HEK293 (cell line): ENCODE results near the gene USP6NL.

Experiments used
- KLF10 ChIP-seq: fragments of 450-650 bp; IDR thresholded peaks from 2 replicates; pipeline ENCODE4 v1.5.1; 2018; ENCODE audit warnings: missing biosample characterization, mild to moderate bottlenecking, missing genetic modification characterization
- MZF1 ChIP-seq: fragments of 450-650 bp; formaldehyde crosslinking; IDR thresholded peaks from 2 replicates; pipeline ENCODE4 v1.5.1; 2017; ENCODE audit warnings: missing biosample characterization, missing genetic modification characterization, borderline replicate concordance
- TRIM28 ChIP-seq: IDR thresholded peaks from 2 replicates; pipeline ENCODE4 v1.6.1; 2011; ENCODE audit warnings: low read length, control low read depth, borderline replicate concordance
- WT1 ChIP-seq: fragments of 450-650 bp; formaldehyde crosslinking; IDR thresholded peaks from 2 replicates; pipeline ENCODE4 v1.5.1; 2016; ENCODE audit warnings: missing biosample characterization, missing genetic modification characterization
- YY1 ChIP-seq: fragments of 450-650 bp; formaldehyde crosslinking; IDR thresholded peaks from 2 replicates; pipeline ENCODE4 v1.5.1; 2018; ENCODE audit warnings: missing biosample characterization, missing genetic modification characterization
- YY2 ChIP-seq: fragments of 450-650 bp; formaldehyde crosslinking; IDR thresholded peaks from 2 replicates; pipeline ENCODE4 v1.5.1; 2016; ENCODE audit warnings: missing biosample characterization, missing genetic modification characterization
- ZBTB10 ChIP-seq: fragments of 450-650 bp; formaldehyde crosslinking; IDR thresholded peaks from 2 replicates; pipeline ENCODE4 v1.5.1; 2016; ENCODE audit warnings: missing biosample characterization, missing genetic modification characterization
- ZBTB48 ChIP-seq: fragments of 450-650 bp; formaldehyde crosslinking; IDR thresholded peaks from 2 replicates; pipeline ENCODE4 v1.5.1; 2016; ENCODE audit warnings: missing biosample characterization, missing genetic modification characterization
- ZBTB7A ChIP-seq: fragments of 450-650 bp; formaldehyde crosslinking; IDR thresholded peaks from 2 replicates; pipeline ENCODE4 v1.5.1; 2016; ENCODE audit warnings: low read depth, missing biosample characterization, missing genetic modification characterization
- ZFP37 ChIP-seq: fragments of 450-650 bp; formaldehyde crosslinking; IDR thresholded peaks from 2 replicates; pipeline ENCODE4 v1.5.1; 2016; ENCODE audit warnings: missing biosample characterization, missing genetic modification characterization
- ZFP69B ChIP-seq: fragments of 450-650 bp; formaldehyde crosslinking; IDR thresholded peaks from 2 replicates; pipeline ENCODE4 v1.5.1; 2016; ENCODE audit warnings: missing biosample characterization, missing genetic modification characterization
- ZIC2 ChIP-seq: fragments of 450-650 bp; formaldehyde crosslinking; IDR thresholded peaks from 2 replicates; pipeline ENCODE4 v1.5.1; 2016; ENCODE audit warnings: missing biosample characterization, missing genetic modification characterization
- ZNF121 ChIP-seq: fragments of 450-650 bp; formaldehyde crosslinking; IDR thresholded peaks from 2 replicates; pipeline ENCODE4 v1.5.1; 2016; ENCODE audit warnings: missing biosample characterization, missing genetic modification characterization
- ZNF133 ChIP-seq: fragments of 450-650 bp; formaldehyde crosslinking; IDR thresholded peaks from 2 replicates; pipeline ENCODE4 v1.5.1; 2016; ENCODE audit warnings: missing biosample characterization, missing genetic modification characterization
- ZNF19 ChIP-seq: fragments of 450-650 bp; formaldehyde crosslinking; IDR thresholded peaks from 2 replicates; pipeline ENCODE4; 2016; ENCODE audit warnings: missing biosample characterization, missing genetic modification characterization, low read depth
- ZNF2 ChIP-seq: fragments of 450-650 bp; formaldehyde crosslinking; IDR thresholded peaks from 2 replicates; pipeline ENCODE4 v1.5.1; 2016; ENCODE audit warnings: missing biosample characterization, missing genetic modification characterization
- ZNF354C ChIP-seq: fragments of 450-650 bp; formaldehyde crosslinking; IDR thresholded peaks from 2 replicates; pipeline ENCODE4 v1.5.1; 2016; ENCODE audit warnings: missing biosample characterization, missing genetic modification characterization, low read depth, borderline replicate concordance
- ZNF404 ChIP-seq: fragments of 450-650 bp; formaldehyde crosslinking; IDR thresholded peaks from 2 replicates; pipeline ENCODE4 v1.5.1; 2017; ENCODE audit warnings: missing biosample characterization, missing genetic modification characterization
- ZNF449 ChIP-seq: fragments of 450-650 bp; formaldehyde crosslinking; IDR thresholded peaks from 2 replicates; pipeline ENCODE4 v1.5.1; 2017; ENCODE audit warnings: missing biosample characterization, mild to moderate bottlenecking, missing genetic modification characterization, moderate library complexity
- ZNF501 ChIP-seq: fragments of 450-650 bp; formaldehyde crosslinking; IDR thresholded peaks from 2 replicates; pipeline ENCODE4 v1.5.1; 2016; ENCODE audit warnings: missing biosample characterization, missing genetic modification characterization
- ZNF514 ChIP-seq: fragments of 450-650 bp; formaldehyde crosslinking; IDR thresholded peaks from 2 replicates; pipeline ENCODE4 v1.5.1; 2016; ENCODE audit warnings: missing biosample characterization, missing genetic modification characterization
- ZNF548 ChIP-seq: fragments of 450-650 bp; formaldehyde crosslinking; IDR thresholded peaks from 2 replicates; pipeline ENCODE4 v1.5.1; 2016; ENCODE audit warnings: missing biosample characterization, missing genetic modification characterization
- ZNF626 ChIP-seq: fragments of 450-650 bp; sonication (Bioruptor Pico); formaldehyde crosslinking; IDR thresholded peaks from 2 replicates; pipeline ENCODE4 v1.5.1; 2018; ENCODE audit warnings: missing biosample characterization, missing genetic modification characterization, inconsistent platforms
- ZNF747 ChIP-seq: fragments of 450-650 bp; formaldehyde crosslinking; IDR thresholded peaks from 2 replicates; pipeline ENCODE4 v1.5.1; 2016; ENCODE audit warnings: missing biosample characterization, missing genetic modification characterization
- ZNF785 ChIP-seq: fragments of 450-650 bp; formaldehyde crosslinking; IDR thresholded peaks from 2 replicates; pipeline ENCODE4 v1.5.1; 2016; ENCODE audit warnings: missing biosample characterization, missing genetic modification characterization
- TF ChIP-seq, protein P1 (sequence below): fragments of 450-650 bp; formaldehyde crosslinking; IDR thresholded peaks from 2 replicates; pipeline ENCODE4 v1.5.1; 2016; ENCODE audit warnings: missing biosample characterization, missing genetic modification characterization
- TF ChIP-seq, protein P2 (sequence below): fragments of 450-650 bp; formaldehyde crosslinking; IDR thresholded peaks from 2 replicates; pipeline ENCODE4 v1.5.1; 2016; ENCODE audit warnings: missing biosample characterization, missing genetic modification characterization
- TF ChIP-seq, protein P3 (sequence below): fragments of 450-650 bp; formaldehyde crosslinking; IDR thresholded peaks from 2 replicates; pipeline ENCODE4 v1.5.1; 2016; ENCODE audit warnings: missing biosample characterization, missing genetic modification characterization, borderline replicate concordance
- TF ChIP-seq, protein P4 (sequence below): fragments of 450-650 bp; formaldehyde crosslinking; IDR thresholded peaks from 2 replicates; pipeline ENCODE4; 2016; ENCODE audit warnings: missing biosample characterization, missing genetic modification characterization

USP6NL gene

GRCh38 chr10:11539191-11539868, 72.1 kb downstream of the USP6NL start (continued):
- TF ChIP-seq, protein P1, sequence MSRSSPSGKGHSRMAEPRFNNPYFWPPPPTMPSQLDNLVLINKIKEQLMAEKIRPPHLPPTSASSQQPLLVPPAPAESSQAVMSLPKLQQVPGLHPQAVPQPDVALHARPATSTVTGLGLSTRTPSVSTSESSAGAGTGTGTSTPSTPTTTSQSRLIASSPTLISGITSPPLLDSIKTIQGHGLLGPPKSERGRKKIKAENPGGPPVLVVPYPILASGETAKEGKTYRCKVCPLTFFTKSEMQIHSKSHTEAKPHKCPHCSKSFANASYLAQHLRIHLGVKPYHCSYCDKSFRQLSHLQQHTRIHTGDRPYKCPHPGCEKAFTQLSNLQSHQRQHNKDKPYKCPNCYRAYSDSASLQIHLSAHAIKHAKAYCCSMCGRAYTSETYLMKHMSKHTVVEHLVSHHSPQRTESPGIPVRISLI: no peak
- TF ChIP-seq ZNF19 (tag by site-specific recombination) (no peak), ZNF514 (tag by site-specific recombination) (no peak), ZNF404 (no peak), ZNF747 (tag by site-specific recombination) (no peak), ZNF449 (tag by site-specific recombination) (no peak), ZNF121 (no peak), ZNF548 (tag by site-specific recombination) (no peak), ZBTB48 (no peak), ZFP69B (tag by site-specific recombination) (peak; percentile 62; the same call in 1 of the 2 replicates), ZNF133 (tag by site-specific recombination) (no peak), ZBTB7A (tag by site-specific recombination) (no peak), TRIM28 (peak; percentile 82; the same call in 1 of the 2 replicates), WT1 (tag by site-specific recombination) (peak; percentile 74), MZF1 (tag by site-specific recombination) (0 out of 2 replicates have a peak, but pooled peaks have one; percentile 45), KLF10 (tag by site-specific recombination) (peak; percentile 79), ZNF354C (tag by site-specific recombination) (no peak), ZNF2 (tag by site-specific recombination) (no peak), ZNF785 (tag by site-specific recombination) (no peak), YY1 (tag by site-specific recombination) (no peak), ZNF626 (tag by site-specific recombination) (no peak), ZNF501 (tag by site-specific recombination) (no peak), YY2 (tag by site-specific recombination) (no peak), ZFP37 (tag by site-specific recombination) (no peak), ZIC2 (no peak), ZBTB10 (no peak)
- TF ChIP-seq, protein P2, sequence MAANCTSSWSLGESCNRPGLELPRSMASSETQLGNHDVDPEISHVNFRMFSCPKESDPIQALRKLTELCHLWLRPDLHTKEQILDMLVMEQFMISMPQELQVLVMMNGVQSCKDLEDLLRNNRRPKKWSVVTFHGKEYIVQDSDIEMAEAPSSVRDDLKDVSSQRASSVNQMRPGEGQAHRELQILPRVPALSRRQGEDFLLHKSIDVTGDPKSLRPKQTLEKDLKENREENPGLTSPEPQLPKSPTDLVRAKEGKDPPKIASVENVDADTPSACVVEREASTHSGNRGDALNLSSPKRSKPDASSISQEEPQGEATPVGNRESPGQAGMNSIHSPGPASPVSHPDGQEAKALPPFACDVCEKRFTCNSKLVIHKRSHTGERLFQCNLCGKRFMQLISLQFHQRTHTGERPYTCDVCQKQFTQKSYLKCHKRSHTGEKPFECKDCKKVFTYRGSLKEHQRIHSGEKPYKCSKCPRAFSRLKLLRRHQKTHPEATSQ (tag by site-specific recombination): no peak
- TF ChIP-seq, protein P3, sequence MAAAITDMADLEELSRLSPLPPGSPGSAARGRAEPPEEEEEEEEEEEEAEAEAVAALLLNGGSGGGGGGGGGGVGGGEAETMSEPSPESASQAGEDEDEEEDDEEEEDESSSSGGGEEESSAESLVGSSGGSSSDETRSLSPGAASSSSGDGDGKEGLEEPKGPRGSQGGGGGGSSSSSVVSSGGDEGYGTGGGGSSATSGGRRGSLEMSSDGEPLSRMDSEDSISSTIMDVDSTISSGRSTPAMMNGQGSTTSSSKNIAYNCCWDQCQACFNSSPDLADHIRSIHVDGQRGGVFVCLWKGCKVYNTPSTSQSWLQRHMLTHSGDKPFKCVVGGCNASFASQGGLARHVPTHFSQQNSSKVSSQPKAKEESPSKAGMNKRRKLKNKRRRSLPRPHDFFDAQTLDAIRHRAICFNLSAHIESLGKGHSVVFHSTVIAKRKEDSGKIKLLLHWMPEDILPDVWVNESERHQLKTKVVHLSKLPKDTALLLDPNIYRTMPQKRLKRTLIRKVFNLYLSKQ (tag by site-specific recombination): no peak
- TF ChIP-seq, protein P4, sequence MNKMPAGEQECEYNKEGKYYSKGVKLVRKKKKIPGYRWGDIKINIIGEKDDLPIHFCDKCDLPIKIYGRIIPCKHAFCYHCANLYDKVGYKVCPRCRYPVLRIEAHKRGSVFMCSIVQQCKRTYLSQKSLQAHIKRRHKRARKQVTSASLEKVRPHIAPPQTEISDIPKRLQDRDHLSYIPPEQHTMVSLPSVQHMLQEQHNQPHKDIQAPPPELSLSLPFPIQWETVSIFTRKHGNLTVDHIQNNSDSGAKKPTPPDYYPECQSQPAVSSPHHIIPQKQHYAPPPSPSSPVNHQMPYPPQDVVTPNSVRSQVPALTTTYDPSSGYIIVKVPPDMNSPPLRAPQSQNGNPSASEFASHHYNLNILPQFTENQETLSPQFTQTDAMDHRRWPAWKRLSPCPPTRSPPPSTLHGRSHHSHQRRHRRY (tag by site-specific recombination): no peak
